Gastrocnemius medialis (tissue), 4 donors: ENCODE results near the gene PTDSS2.

Experiments used
- CTCF ChIP-seq, 5 experiments: fragments of 450-650 bp in 3 of 5; fragments of 200-600 bp in 2 of 5; sonication (generic) in 2 of 5; IDR thresholded peaks in 4 of 5; conservative IDR thresholded peaks in 1 of 5; 1 replicate in 4 of 5; 2 replicates in 1 of 5; pipeline ENCODE4 v1.5.1; 2016 to 2019; ENCODE audit warnings: antibody characterized with exemption in 5 of 5, mild to moderate bottlenecking in 3 of 5, moderate library complexity in 3 of 5
- POLR2A ChIP-seq, 2 donors: fragments of 450-650 bp; IDR thresholded peaks; one replicate each; pipeline ENCODE4 v1.6.1; 2017; ENCODE audit warnings: antibody characterized with exemption in 2 of 2, mild to moderate bottlenecking in 2 of 2, moderate library complexity in 2 of 2

- TF ChIP-seq CTCF (IDR thresholded peaks at IDR 0.05 in 4 of 5, conservative IDR thresholded peaks at IDR 0.05 in 1 of 5), result no peak
- TF ChIP-seq POLR2A (IDR thresholded peaks at IDR 0.05), result no peak
These were observed 43.9 kb upstream of the PTDSS2 start for GRCh38 chr11:405954-406795.
